H1 (cell line): ENCODE measurements around the gene CDH11. TPM values are rescaled to one million over a fixed set of nuclear protein-coding genes. Genes with fewer than 3 reads are reported as not detected.

ENCODE experiments used
- CTCF ChIA-PET: fragments of 300-600 bp; sonication (Branson Sonifier 250); formaldehyde crosslinking; loops from one replicate; lab custom pipeline; 2021; ENCODE audit not compliant: partially characterized antibody; lab: Charles Lee
- POLR2A ChIA-PET: fragments of 300-600 bp; sonication (Branson Sonifier 250); formaldehyde crosslinking; loops from one replicate; lab custom pipeline; 2021; ENCODE audit warnings: inconsistent platforms; ENCODE audit not compliant: partially characterized antibody; lab: Charles Lee
- DNase-seq, 2 experiments: peaks; one replicate each; pipeline versions ENCODE4 v3.0.0 to v3.0.0-alpha.2; 2010 to 2022; ENCODE audit warnings: low spot score in 2 of 2, low read depth in 1 of 2, mixed read lengths in 1 of 2
- FAIRE-seq: peaks from 2 replicates; lab custom pipeline; 2011; peaks lifted over from hg19 to GRCh38; lab: Jason Lieb, UNC
- H2AFZ ChIP-seq: 2 replicates; pipeline ENCODE4 v1.8.1; 2012; ENCODE audit warnings: low read length, inconsistent platforms
- H2AK5ac ChIP-seq: 2 replicates; pipeline ENCODE4 v1.6.1; 2013; ENCODE audit warnings: low read depth, low read length
- H2BK120ac ChIP-seq: replicated peaks from 2 replicates; pipeline ENCODE3; 2013; ENCODE audit warnings: low read depth, low read length, inconsistent platforms
- H2BK12ac ChIP-seq: 2 replicates; pipeline ENCODE4 v1.6.1; 2013; ENCODE audit warnings: low read depth, low read length
- H2BK15ac ChIP-seq: 2 replicates; pipeline ENCODE4 v1.6.1; 2013; ENCODE audit warnings: low read length
- H2BK20ac ChIP-seq: 2 replicates; pipeline ENCODE4 v1.6.1; 2013; ENCODE audit warnings: low read length
- H2BK5ac ChIP-seq: 2 replicates; pipeline ENCODE4 v1.6.1; 2013; ENCODE audit warnings: low read depth, low read length
- H3K14ac ChIP-seq: 2 replicates; pipeline ENCODE4 v1.6.1; 2013; ENCODE audit warnings: inconsistent platforms; ENCODE audit not compliant: insufficient read length
- H3K18ac ChIP-seq: 2 replicates; pipeline ENCODE4 v1.6.1; 2013; ENCODE audit warnings: low read length; ENCODE audit errors: extremely low read depth
- H3K23ac ChIP-seq: 2 replicates; pipeline ENCODE4 v1.6.1; 2013; ENCODE audit warnings: inconsistent platforms; ENCODE audit not compliant: insufficient read length
- H3K23me2 ChIP-seq: 2 replicates; pipeline ENCODE4 v1.6.1; 2013; ENCODE audit warnings: low read depth, low read length
- H3K27ac ChIP-seq: 2 replicates; pipeline ENCODE4 v1.6.1; 2011; ENCODE audit warnings: low read depth, low read length, inconsistent platforms
- H3K27me3 ChIP-seq, 4 experiments: replicated peaks in 1 of 4; 1 replicate in 1 of 4; 2 replicates in 3 of 4; pipeline versions ENCODE4 v1.6.1 to v1.8.1; 2011 to 2013; ENCODE audit warnings: low read length in 3 of 4, mild to moderate bottlenecking in 3 of 4, inconsistent platforms in 2 of 4, mixed read lengths in 2 of 4, moderate library complexity in 1 of 4; ENCODE audit not compliant: control insufficient read depth in 3 of 4, insufficient read depth in 3 of 4; ENCODE audit errors: extremely low read depth in 1 of 4
- H3K36me3 ChIP-seq, 4 experiments: 2 replicates each; pipeline versions ENCODE4 v1.6.1 to v1.8.1; 2011 to 2013; ENCODE audit warnings: mild to moderate bottlenecking in 4 of 4, low read length in 3 of 4, moderate library complexity in 2 of 4, control low read depth in 1 of 4, inconsistent platforms in 1 of 4; ENCODE audit not compliant: insufficient read depth in 4 of 4, control insufficient read depth in 2 of 4
- H3K4ac ChIP-seq: replicated peaks from 2 replicates; pipeline ENCODE3; 2013; ENCODE audit warnings: low read length, low read depth, mixed read lengths, inconsistent platforms; ENCODE audit not compliant: insufficient read length
- H3K4me1 ChIP-seq, 4 experiments: replicated peaks in 1 of 4; 1 replicate in 1 of 4; 2 replicates in 3 of 4; pipeline versions ENCODE4 v1.6.1 to v1.8.1; 2011 to 2013; ENCODE audit warnings: low read length in 3 of 4, inconsistent platforms in 2 of 4, mixed read lengths in 1 of 4; ENCODE audit not compliant: insufficient read depth in 4 of 4, control insufficient read depth in 3 of 4
- H3K4me2 ChIP-seq, 2 experiments: 2 replicates each; pipeline versions ENCODE4 v1.6.1 to v1.8.1; 2011 to 2013; ENCODE audit warnings: low read depth in 2 of 2, low read length in 2 of 2, control low read depth in 1 of 2, inconsistent platforms in 1 of 2, mild to moderate bottlenecking in 1 of 2; ENCODE audit not compliant: insufficient read depth in 1 of 2
- H3K4me3 ChIP-seq, 4 experiments: fragments of 200-600, 300-600 bp in 1 of 4; sonication (generic), shearing (Covaris generic), sonication (Bioruptor Twin) in 1 of 4; 2 replicates each; pipeline versions ENCODE4 v1.5.1 to v1.8.1; 2011 to 2016; ENCODE audit warnings: low read length in 4 of 4, low read depth in 3 of 4, control low read depth in 2 of 4, inconsistent platforms in 2 of 4, mild to moderate bottlenecking in 2 of 4, mixed read lengths in 1 of 4, moderate library complexity in 1 of 4; ENCODE audit not compliant: insufficient read depth in 2 of 4; ENCODE audit errors: extremely low read depth in 1 of 4
- H3K56ac ChIP-seq: replicated peaks from 2 replicates; pipeline ENCODE3; 2013; ENCODE audit warnings: low read depth, mild to moderate bottlenecking, mixed read lengths, low read length, inconsistent platforms; ENCODE audit not compliant: insufficient read length
- H3K79me1 ChIP-seq: 2 replicates; pipeline ENCODE4 v1.6.1; 2013; ENCODE audit warnings: low read depth, low read length, control low read depth
- H3K79me2 ChIP-seq, 2 experiments: 2 replicates each; pipeline versions ENCODE4 v1.6.1 to v1.8.1; 2012 to 2013; ENCODE audit warnings: low read length in 2 of 2, mild to moderate bottlenecking in 2 of 2, inconsistent platforms in 1 of 2; ENCODE audit not compliant: insufficient read depth in 2 of 2, control insufficient read depth in 1 of 2
- H3K9ac ChIP-seq, 4 experiments: replicated peaks in 1 of 4; 1 replicate in 1 of 4; 2 replicates in 3 of 4; pipeline versions ENCODE4 v1.6.1 to v1.8.1; 2011 to 2013; ENCODE audit warnings: low read depth in 3 of 4, low read length in 3 of 4, control low read depth in 2 of 4, mild to moderate bottlenecking in 2 of 4, moderate library complexity in 2 of 4, inconsistent platforms in 1 of 4; ENCODE audit errors: extremely low read depth in 1 of 4
- H3K9me3 ChIP-seq, 2 experiments: 2 replicates each; pipeline versions ENCODE4 v1.6.1 to v1.8.1; 2012 to 2013; ENCODE audit warnings: mild to moderate bottlenecking in 2 of 2, moderate library complexity in 2 of 2, control low read depth in 1 of 2, inconsistent platforms in 1 of 2, low read depth in 1 of 2, low read length in 1 of 2, mixed read lengths in 1 of 2; ENCODE audit not compliant: insufficient read depth in 2 of 2
- H4K20me1 ChIP-seq, 2 experiments: replicated peaks in 1 of 2; 2 replicates each; pipeline versions ENCODE3 to v1.8.1; 2011 to 2013; ENCODE audit warnings: inconsistent platforms in 2 of 2, low read length in 2 of 2, mild to moderate bottlenecking in 1 of 2; ENCODE audit not compliant: insufficient read depth in 2 of 2, control insufficient read depth in 1 of 2
- H4K5ac ChIP-seq: 2 replicates; pipeline ENCODE4 v1.6.1; 2013; ENCODE audit warnings: low read length, low read depth, mixed read lengths, inconsistent platforms; ENCODE audit not compliant: insufficient read length
- H4K8ac ChIP-seq: 2 replicates; pipeline ENCODE4 v1.8.0; 2013; ENCODE audit warnings: mild to moderate bottlenecking, moderate library complexity, low read length, inconsistent platforms; ENCODE audit not compliant: insufficient read depth; ENCODE audit errors: extremely low read depth
- H4K91ac ChIP-seq: replicated peaks from 2 replicates; pipeline ENCODE3; 2013; ENCODE audit warnings: low read length, mixed read lengths, inconsistent platforms; ENCODE audit not compliant: insufficient read length
- CBX5 ChIP-seq: fragments of 300-800, 300-1000 bp; sonication (generic); IDR thresholded peaks from 2 replicates; pipeline ENCODE4 v1.7.1; 2016; ENCODE audit warnings: antibody characterized with exemption, low read length, low read depth
- CTBP2 ChIP-seq: IDR thresholded peaks from 2 replicates; pipeline ENCODE4 v1.7.0; 2011; ENCODE audit warnings: borderline replicate concordance, mild to moderate bottlenecking, moderate library complexity, mixed read lengths, low read length; ENCODE audit not compliant: insufficient read depth, insufficient read length
- HDAC6 ChIP-seq: IDR thresholded peaks from one replicate; pipeline ENCODE4 v1.7.1; 2012; ENCODE audit warnings: low read depth, mild to moderate bottlenecking, inconsistent platforms, low read length, moderate library complexity
- NRF1 ChIP-seq: IDR thresholded peaks from 2 replicates; pipeline ENCODE4 v1.6.1; 2011; ENCODE audit warnings: mild to moderate bottlenecking, low read depth, low read length, improper control_type of control experiment
- POLR2AphosphoS5 ChIP-seq: IDR thresholded peaks from 2 replicates; pipeline ENCODE4 v1.6.1; 2011; ENCODE audit warnings: low read depth, low read length
- RBBP5 ChIP-seq: IDR thresholded peaks from 2 replicates; pipeline ENCODE4 v1.7.1; 2012; ENCODE audit warnings: low read depth, mild to moderate bottlenecking, inconsistent platforms, low read length, moderate library complexity, borderline replicate concordance
- RFX5 ChIP-seq: IDR thresholded peaks from 2 replicates; pipeline ENCODE4 v1.6.1; 2011; ENCODE audit warnings: low read depth, low read length, improper control_type of control experiment, borderline replicate concordance
- RNF2 ChIP-seq: fragments of 200-900, 300-1000 bp; sonication (generic); IDR thresholded peaks from 2 replicates; pipeline ENCODE4 v1.7.1; 2016; ENCODE audit warnings: borderline replicate concordance, low read depth, mild to moderate bottlenecking, antibody characterized with exemption, low read length; ENCODE audit not compliant: poor library complexity, severe bottlenecking; ENCODE audit errors: missing control alignments
- TAF7 ChIP-seq: optimal IDR thresholded peaks from 2 replicates; pipeline ENCODE3; 2011; ENCODE audit warnings: low read depth, mild to moderate bottlenecking, inconsistent platforms, low read length, moderate library complexity, borderline replicate concordance
- WGBS, 2 experiments: shearing (Covaris generic) in 1 of 2; methylation state at CpG; one replicate each; pipeline versions ENCODE4 v1.1.6 to v1.1.7; 2013 to 2015; ENCODE audit warnings: low lambda C conversion rate in 2 of 2, mixed read lengths in 2 of 2, inconsistent platforms in 1 of 2, low coverage in 1 of 2, missing lambda C conversion rate in 1 of 2; ENCODE audit not compliant: insufficient replicate concordance in 2 of 2, insufficient coverage in 1 of 2, insufficient read length in 1 of 2; ENCODE audit errors: extremely low coverage in 1 of 2, missing lambda C conversion rate in 1 of 2; 5-methylcytosine and 5-hydroxymethylcytosine counted together
- polyA plus RNA-seq, 7 experiments: library from polyadenylated mRNA; depleted of rRNA in 3 of 7; stranded (reverse) in 5 of 7; unstranded in 2 of 7; fragments of >200 nt in 5 of 7; fragments of 200-250 nt in 2 of 7; gene quantifications; 1 replicate in 5 of 7; 2 replicates in 1 of 7; 4 replicates in 1 of 7; pipeline versions ENCODE4 v1.2.1 to v1.2.3, GENCODE V29; 2011 to 2013; ENCODE audit warnings: missing spikeins in 2 of 7, mixed read lengths in 2 of 7
- total RNA-seq: library from RNA; stranded (reverse); fragmentation: NEBNext Ultra II Directional; extraction: Animal tissue kit (Norgen Biotek cat#: 25700); gene quantifications from 2 replicates; pipeline ENCODE4 v1.2.1, GENCODE V29; 2021
- TF ChIP-seq, protein P1 (sequence below): IDR thresholded peaks from 2 replicates; pipeline ENCODE4 v1.6.1; 2011; ENCODE audit warnings: low read depth, mild to moderate bottlenecking, low read length; ENCODE audit not compliant: insufficient read depth
- TF ChIP-seq, protein P2 (sequence below): IDR thresholded peaks from 2 replicates; pipeline ENCODE4 v1.6.1; 2011; ENCODE audit warnings: low read length, improper control_type of control experiment

CDH11 gene
- total and polyA plus RNA-seq, 2 of the 8 experiments (the other 6 are each of a cell fraction or from before 2014, with no cell fraction given) = 3.3 to 8.4 TPM

DNA sequence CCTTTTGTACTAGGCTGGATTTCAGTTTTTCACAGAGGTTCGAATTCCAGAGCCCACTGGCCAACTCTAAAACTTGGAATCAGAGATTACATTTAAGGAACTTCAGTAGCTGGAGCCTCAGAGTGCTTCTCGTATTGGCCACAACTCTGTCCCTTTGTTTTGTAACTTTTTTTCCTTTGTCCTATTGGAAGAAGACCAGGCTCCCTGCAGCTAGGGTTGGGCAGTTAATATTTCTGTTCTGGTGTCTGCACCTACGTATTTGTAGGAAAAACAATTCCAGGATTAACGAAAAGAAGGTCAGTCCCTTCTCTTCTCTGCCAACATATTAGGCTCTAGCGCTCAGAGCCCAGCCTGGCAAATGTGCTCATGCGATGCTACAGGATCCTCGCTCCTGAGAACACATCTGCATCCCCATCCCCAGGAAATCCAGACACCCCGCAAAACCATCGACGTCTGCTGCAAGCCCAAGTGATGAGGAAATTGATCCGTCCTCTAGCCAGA is 1.9 kb downstream of the CDH11 start:
- H3K23me2 ChIP-seq = peaks cover 30% of the 10 kb centered on the region
- no peaks in the 10 kb centered on the region for H3K9me3 ChIP-seq
- H4K5ac ChIP-seq = no peak overlapping the region
- ChIA-PET POLR2A (no interaction called here), CTCF (interaction anchor here (1.1 kb wide), 1 partner anchor 103 kb away, joined by 4 read pairs; no protein-coding TSS in a partner anchor)
- 10% methylated on average over 11 of the region's 11 CpGs; no CpG with 5 or more reads in 1 of the 2 experiments for WGBS, 2 experiments
- no peak overlapping the region for H4K8ac ChIP-seq
- no peak overlapping the region for H3K27ac ChIP-seq
- no peak overlapping the region for H3K4ac ChIP-seq
- H3K4me2 ChIP-seq = peak overlapping the region; percentile 79 to 99
- peaks cover 7 to 18% (median 11%) of the 10 kb centered on the region in 4 experiments for H3K4me1 ChIP-seq
- peaks cover 18 to 56% (median 45%) of the 10 kb centered on the region in 4 experiments for H3K27me3 ChIP-seq
- FAIRE-seq (no peak), DNase-seq (no peak)
- peak overlapping the region; percentile 49 to 77 (median 68); a peak in 6 of 8 replicates for H3K4me3 ChIP-seq
- H4K20me1 ChIP-seq = peaks cover 2 to 4% of the 10 kb centered on the region in 2 experiments
- H2BK20ac ChIP-seq = no peak overlapping the region
- no peak overlapping the region for H3K23ac ChIP-seq
- no peak overlapping the region for H2AFZ ChIP-seq
- no peak overlapping the region for H3K18ac ChIP-seq
- no peak overlapping the region for H2BK120ac ChIP-seq
- no peak overlapping the region for H4K91ac ChIP-seq
- no peak overlapping the region for H2BK15ac ChIP-seq
- H3K79me2 ChIP-seq = no peaks in the 10 kb centered on the region
- H3K56ac ChIP-seq = no peak overlapping the region
- no peak overlapping the region for H2BK12ac ChIP-seq
- H2AK5ac ChIP-seq = no peak overlapping the region
- no peaks in the 10 kb centered on the region for H3K79me1 ChIP-seq
- no peaks in the 10 kb centered on the region for H3K36me3 ChIP-seq
- H3K14ac ChIP-seq = no peak overlapping the region
- H2BK5ac ChIP-seq = no peak overlapping the region
- H3K9ac ChIP-seq = no peak overlapping the region
- TF ChIP-seq NRF1 (no peak), RFX5 (no peak), CTBP2 (no peak), HDAC6 (no peak), POLR2AphosphoS5 (no peak), RBBP5 (no peak), RNF2 (no peak), TAF7 (no peak), CBX5 (no peak)
- TF ChIP-seq, protein P1, sequence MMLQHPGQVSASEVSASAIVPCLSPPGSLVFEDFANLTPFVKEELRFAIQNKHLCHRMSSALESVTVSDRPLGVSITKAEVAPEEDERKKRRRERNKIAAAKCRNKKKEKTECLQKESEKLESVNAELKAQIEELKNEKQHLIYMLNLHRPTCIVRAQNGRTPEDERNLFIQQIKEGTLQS = no peak
- TF ChIP-seq, protein P2, sequence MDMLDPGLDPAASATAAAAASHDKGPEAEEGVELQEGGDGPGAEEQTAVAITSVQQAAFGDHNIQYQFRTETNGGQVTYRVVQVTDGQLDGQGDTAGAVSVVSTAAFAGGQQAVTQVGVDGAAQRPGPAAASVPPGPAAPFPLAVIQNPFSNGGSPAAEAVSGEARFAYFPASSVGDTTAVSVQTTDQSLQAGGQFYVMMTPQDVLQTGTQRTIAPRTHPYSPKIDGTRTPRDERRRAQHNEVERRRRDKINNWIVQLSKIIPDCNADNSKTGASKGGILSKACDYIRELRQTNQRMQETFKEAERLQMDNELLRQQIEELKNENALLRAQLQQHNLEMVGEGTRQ = no peak
